IPS-20b (cell line): ENCODE data around the gene NDUFS3.
A peak's percentile ranks its signal among the peaks of the same experiment; 100 is the strongest.
"Not testable (repeated sequence)": the region's sequence is repeated elsewhere in the genome, so short reads cannot be mapped to it uniquely, and the experiment has no call there.

Experiments used
- H3K27ac ChIP-seq: one replicate; pipeline ENCODE4 v1.5.1; 2013; ENCODE audit warnings: low read length
- H3K27me3 ChIP-seq: 2 replicates; pipeline ENCODE4 v1.6.1; 2013; ENCODE audit warnings: mild to moderate bottlenecking, low read length, inconsistent platforms; ENCODE audit not compliant: insufficient read depth
- H3K36me3 ChIP-seq: 2 replicates; pipeline ENCODE4 v1.6.1; 2013; ENCODE audit warnings: low read depth, mild to moderate bottlenecking, inconsistent platforms, low read length, moderate library complexity; ENCODE audit not compliant: insufficient read depth
- H3K4me1 ChIP-seq: 2 replicates; pipeline ENCODE4 v1.6.1; 2013; ENCODE audit warnings: mild to moderate bottlenecking, control low read depth, inconsistent platforms, low read length, moderate library complexity; ENCODE audit not compliant: insufficient read depth
- H3K4me3 ChIP-seq: 2 replicates; pipeline ENCODE4 v1.5.1; 2013; ENCODE audit warnings: mild to moderate bottlenecking, low read length, inconsistent platforms
- H3K9ac ChIP-seq: 2 replicates; pipeline ENCODE4 v1.6.1; 2013; ENCODE audit warnings: low read depth, mild to moderate bottlenecking, inconsistent platforms, low read length, moderate library complexity
- H3K9me3 ChIP-seq: 2 replicates; pipeline ENCODE4 v1.6.1; 2013; ENCODE audit warnings: mild to moderate bottlenecking, low read depth, low read length, inconsistent platforms; ENCODE audit not compliant: insufficient read depth

The NDUFS3 gene

GRCh38 chr11:47545298-47545697, 33.6 kb upstream of the NDUFS3 start:
- Histone ChIP-seq H3K4me1 (0 out of 2 replicates have a peak, but pooled peaks cover under 1% of the 10 kb centered on the region), H3K9me3 (no peaks in the 10 kb centered on the region), H3K27ac (no peak overlapping the region), H3K36me3 (peaks cover 18% of the 10 kb centered on the region; the same call in 1 of the 2 replicates), H3K27me3 (no peaks in the 10 kb centered on the region), H3K9ac (no peak overlapping the region), H3K4me3 (no peak overlapping the region)

GRCh38 chr11:47546274-47546673, 32.6 kb upstream of the NDUFS3 start:
- not testable (repeated sequence) for H3K4me1 ChIP-seq

GRCh38 chr11:47550288-47551047, 28.4 kb upstream of the NDUFS3 start:
- no peaks in the 10 kb centered on the region for H3K27me3 ChIP-seq
- peaks cover 13% of the 10 kb centered on the region for H3K4me1 ChIP-seq
- H3K9me3 ChIP-seq, result no peaks in the 10 kb centered on the region
- H3K9ac ChIP-seq, result no peak overlapping the region
- peak overlapping the region; percentile 84 for H3K4me3 ChIP-seq
- peaks cover 25% of the 10 kb centered on the region; the same call in 1 of the 2 replicates for H3K36me3 ChIP-seq
- H3K27ac ChIP-seq, result no peak overlapping the region

More at GRCh38 chr11:47546274-47546673, 32.6 kb upstream of the NDUFS3 start:
- H3K36me3 ChIP-seq, result peaks cover 25% of the 10 kb centered on the region; the same call in 1 of the 2 replicates
- H3K9me3 ChIP-seq, H3K4me3 ChIP-seq, H3K27ac ChIP-seq, H3K9ac ChIP-seq, H3K27me3 ChIP-seq: not testable (repeated sequence)

DNA sequence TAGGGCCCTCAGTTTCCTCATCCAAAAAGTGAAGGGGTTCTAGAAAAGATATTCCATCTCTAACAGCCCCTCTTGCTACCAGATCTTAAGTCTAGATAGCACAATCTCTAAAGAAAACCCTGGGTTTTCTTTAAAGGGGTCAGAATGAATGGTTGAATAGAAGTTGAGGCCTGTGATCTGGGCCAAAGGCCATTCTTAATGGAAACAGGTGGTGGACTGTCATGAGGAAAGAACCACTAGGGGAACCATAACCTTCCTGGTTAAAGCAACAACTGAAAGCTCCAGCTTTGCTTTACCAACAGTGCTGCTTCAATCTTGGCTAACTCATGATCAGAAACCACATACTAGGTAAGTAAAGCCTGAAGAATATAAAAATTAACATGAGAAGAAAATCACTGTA, 27.8 kb upstream of the NDUFS3 start:
- H3K9ac ChIP-seq, result peak overlapping the region; percentile 85; the same call in 1 of the 2 replicates
- no peak overlapping the region for H3K27ac ChIP-seq
- peaks cover 13% of the 10 kb centered on the region for H3K4me1 ChIP-seq
- no peaks in the 10 kb centered on the region for H3K9me3 ChIP-seq
- H3K4me3 ChIP-seq, result peak overlapping the region; percentile 84
- H3K36me3 ChIP-seq, result peaks cover 25% of the 10 kb centered on the region; the same call in 1 of the 2 replicates
- H3K27me3 ChIP-seq, result no peaks in the 10 kb centered on the region

- peak overlapping the region; percentile 85 for H3K9ac ChIP-seq
- H3K27ac ChIP-seq, result peak overlapping the region; percentile 73
- no peaks in the 10 kb centered on the region for H3K27me3 ChIP-seq
- no peaks in the 10 kb centered on the region for H3K9me3 ChIP-seq
- peaks cover 13% of the 10 kb centered on the region for H3K4me1 ChIP-seq
- peak overlapping the region; percentile 84 for H3K4me3 ChIP-seq
- H3K36me3 ChIP-seq, result peaks cover 20% of the 10 kb centered on the region; the same call in 1 of the 2 replicates
Observed at GRCh38 chr11:47552056-47552565, 26.8 kb upstream of the NDUFS3 start.

GRCh38 chr11:47552566-47553405, 26.1 kb upstream of the NDUFS3 start, which contains the start of gene CELF1:
Gene CELF1, minus strand, starts transcription at chr11:47553132. Its CDS starts 53,609 bp downstream, at chr11:47499523.
- H3K9ac ChIP-seq, result peak within 1 kb of the TSS; percentile 92
- no peaks in the 10 kb centered on the region for H3K9me3 ChIP-seq
- H3K4me1 ChIP-seq, result peaks cover 13% of the 10 kb centered on the region
- H3K36me3 ChIP-seq, result peaks cover 20% of the 10 kb centered on the region; the same call in 1 of the 2 replicates
- peak within 1 kb of the TSS; percentile 84 for H3K4me3 ChIP-seq
- peak within 1 kb of the TSS; percentile 73 for H3K27ac ChIP-seq
- no peaks in the 10 kb centered on the region for H3K27me3 ChIP-seq

DNA sequence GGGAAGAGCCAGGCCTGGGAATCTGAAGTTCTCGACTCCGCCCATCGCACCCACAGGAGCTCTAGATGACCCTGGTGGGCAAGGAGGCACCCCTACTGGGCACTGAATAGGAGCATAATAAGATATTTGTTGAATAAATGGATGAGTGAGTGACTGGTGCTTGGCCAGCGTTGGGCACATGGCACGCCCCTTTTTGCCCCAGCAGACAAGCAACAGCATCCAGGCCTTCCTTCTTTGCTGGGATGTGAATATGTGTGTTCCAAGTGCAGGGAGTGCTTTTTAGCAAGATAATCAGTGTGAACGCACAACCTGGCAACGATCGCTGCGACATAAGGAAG, 25.5 kb upstream of the NDUFS3 start:
- H3K36me3 ChIP-seq, result peaks cover 20% of the 10 kb centered on the region; the same call in 1 of the 2 replicates
- H3K4me3 ChIP-seq, result peak overlapping the region; percentile 82
- H3K9ac ChIP-seq, result peak overlapping the region; percentile 92
- H3K27me3 ChIP-seq, result no peaks in the 10 kb centered on the region
- H3K9me3 ChIP-seq, result no peaks in the 10 kb centered on the region
- H3K27ac ChIP-seq, result peak overlapping the region; percentile 57
- H3K4me1 ChIP-seq, result peaks cover 13% of the 10 kb centered on the region

GRCh38 chr11:47557004-47557403, 21.9 kb upstream of the NDUFS3 start:
- H3K9ac ChIP-seq, H3K27me3 ChIP-seq, H3K4me1 ChIP-seq, H3K4me3 ChIP-seq, H3K9me3 ChIP-seq, H3K36me3 ChIP-seq, H3K27ac ChIP-seq: not testable (repeated sequence)

DNA sequence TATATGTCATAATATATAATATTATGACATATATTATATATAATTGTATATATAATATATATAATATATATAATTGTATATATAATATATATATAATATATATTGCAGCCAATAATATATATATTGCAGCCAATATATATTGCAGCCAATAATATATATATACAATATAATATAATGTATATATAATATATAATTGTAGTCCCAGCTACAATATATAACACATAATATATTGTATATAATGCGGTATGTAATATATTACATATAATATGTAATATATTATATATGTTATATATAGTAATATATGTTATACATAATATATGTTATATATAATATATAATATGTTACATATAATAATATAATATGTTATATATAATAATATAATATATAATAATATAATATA, 20.2 kb upstream of the NDUFS3 start:
- Histone ChIP-seq H3K9ac (no peak overlapping the region), H3K4me3 (no peak overlapping the region), H3K27me3 (no peaks in the 10 kb centered on the region)

DNA sequence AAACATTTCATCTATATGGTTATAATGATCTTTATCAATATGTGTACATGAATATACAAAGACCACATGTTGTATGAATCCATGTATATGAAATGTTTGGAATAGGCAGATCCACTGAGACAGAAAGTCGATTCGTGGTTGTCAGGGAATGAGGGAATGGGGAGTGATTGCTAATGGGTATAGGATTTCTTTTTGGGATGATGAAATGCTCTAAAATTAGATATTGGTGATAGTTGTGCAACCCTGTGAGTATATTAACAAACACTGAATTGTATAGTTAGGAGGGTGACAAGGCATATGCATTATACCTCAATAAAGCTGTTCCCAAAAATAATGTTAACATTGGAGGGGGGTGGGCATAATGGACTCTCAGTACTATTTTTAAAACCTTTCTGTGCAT, 18.4 kb upstream of the NDUFS3 start:
- no peaks in the 10 kb centered on the region for H3K27me3 ChIP-seq
- H3K27ac ChIP-seq, result no peak overlapping the region
- no peak overlapping the region for H3K4me3 ChIP-seq
- no peak overlapping the region for H3K9ac ChIP-seq
- H3K4me1 ChIP-seq, result no peaks in the 10 kb centered on the region; the same call in 1 of the 2 replicates
- no peaks in the 10 kb centered on the region for H3K9me3 ChIP-seq
- no peaks in the 10 kb centered on the region for H3K36me3 ChIP-seq

More for the DNA sequence above, 20.2 kb upstream of the NDUFS3 start:
- H3K4me1 ChIP-seq, result peaks cover 5% of the 10 kb centered on the region
- no peak overlapping the region for H3K27ac ChIP-seq
- no peaks in the 10 kb centered on the region for H3K36me3 ChIP-seq
- no peaks in the 10 kb centered on the region for H3K9me3 ChIP-seq

DNA sequence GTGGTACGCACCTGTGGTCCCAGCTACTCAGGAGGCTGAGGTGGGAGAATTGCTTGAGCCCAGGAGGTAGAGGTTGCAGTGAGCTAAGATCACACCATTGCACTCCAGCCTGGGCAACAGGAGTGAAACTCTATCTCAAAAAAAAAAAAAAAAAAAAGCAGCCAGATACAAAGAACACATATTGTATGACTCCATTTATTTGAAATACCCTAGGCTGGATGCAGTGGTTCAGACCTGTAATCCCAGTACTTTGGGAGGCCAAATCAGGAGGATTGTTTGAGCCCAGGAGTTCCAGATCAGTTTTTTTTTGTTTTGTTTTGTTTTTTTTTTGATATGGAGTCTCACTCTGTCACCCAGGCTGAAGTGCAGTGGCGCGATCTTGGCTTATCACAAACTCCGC, 16.5 kb upstream of the NDUFS3 start:
- not testable (repeated sequence) for H3K36me3 ChIP-seq, H3K27ac ChIP-seq, H3K9ac ChIP-seq, H3K4me1 ChIP-seq, H3K9me3 ChIP-seq, H3K27me3 ChIP-seq, H3K4me3 ChIP-seq
